ENCODE measurements around the gene MPPED1.

The MPPED1 gene

DNA sequence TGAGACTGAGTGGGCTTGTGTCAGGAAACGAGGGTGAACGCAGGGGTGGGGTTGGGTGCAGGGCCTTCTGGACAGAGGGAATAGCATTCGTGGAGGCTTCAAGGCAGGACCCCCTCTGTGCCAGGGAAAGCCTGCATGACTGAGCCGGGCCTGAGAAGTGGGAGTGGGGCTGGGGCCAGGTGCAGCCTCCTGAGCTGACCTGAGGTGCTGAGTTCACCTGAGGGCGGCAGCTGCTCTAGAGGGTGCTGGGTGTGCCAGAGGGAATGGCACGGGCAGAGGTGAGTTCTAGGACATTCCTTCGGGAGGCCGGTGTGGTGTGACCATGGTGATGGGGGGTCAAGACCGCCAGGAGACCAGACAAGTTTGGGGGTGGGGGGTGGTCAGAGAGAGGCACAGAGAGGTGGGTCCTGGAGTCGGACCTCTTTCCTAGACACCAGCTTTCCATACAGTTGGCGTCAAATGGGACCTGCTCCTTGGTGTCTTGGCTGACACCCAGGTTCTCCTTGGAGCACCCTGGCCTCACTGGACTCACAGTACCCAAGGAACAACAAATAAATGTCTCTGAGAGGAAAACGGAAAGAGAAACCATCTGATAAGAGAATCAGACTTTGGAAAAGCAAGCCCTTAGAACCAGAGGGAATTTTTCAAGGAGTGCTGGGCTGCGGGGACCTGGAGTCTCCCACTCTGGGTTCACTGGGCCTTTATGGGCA is 7.7 kb downstream of the MPPED1 start:
- TF ChIP-seq, protein P1, sequence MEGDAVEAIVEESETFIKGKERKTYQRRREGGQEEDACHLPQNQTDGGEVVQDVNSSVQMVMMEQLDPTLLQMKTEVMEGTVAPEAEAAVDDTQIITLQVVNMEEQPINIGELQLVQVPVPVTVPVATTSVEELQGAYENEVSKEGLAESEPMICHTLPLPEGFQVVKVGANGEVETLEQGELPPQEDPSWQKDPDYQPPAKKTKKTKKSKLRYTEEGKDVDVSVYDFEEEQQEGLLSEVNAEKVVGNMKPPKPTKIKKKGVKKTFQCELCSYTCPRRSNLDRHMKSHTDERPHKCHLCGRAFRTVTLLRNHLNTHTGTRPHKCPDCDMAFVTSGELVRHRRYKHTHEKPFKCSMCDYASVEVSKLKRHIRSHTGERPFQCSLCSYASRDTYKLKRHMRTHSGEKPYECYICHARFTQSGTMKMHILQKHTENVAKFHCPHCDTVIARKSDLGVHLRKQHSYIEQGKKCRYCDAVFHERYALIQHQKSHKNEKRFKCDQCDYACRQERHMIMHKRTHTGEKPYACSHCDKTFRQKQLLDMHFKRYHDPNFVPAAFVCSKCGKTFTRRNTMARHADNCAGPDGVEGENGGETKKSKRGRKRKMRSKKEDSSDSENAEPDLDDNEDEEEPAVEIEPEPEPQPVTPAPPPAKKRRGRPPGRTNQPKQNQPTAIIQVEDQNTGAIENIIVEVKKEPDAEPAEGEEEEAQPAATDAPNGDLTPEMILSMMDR (IDR thresholded peaks at IDR 0.05; ENCODE audit: borderline replicate concordance, insufficient read depth, low read depth, low read length) = no peak

DNA sequence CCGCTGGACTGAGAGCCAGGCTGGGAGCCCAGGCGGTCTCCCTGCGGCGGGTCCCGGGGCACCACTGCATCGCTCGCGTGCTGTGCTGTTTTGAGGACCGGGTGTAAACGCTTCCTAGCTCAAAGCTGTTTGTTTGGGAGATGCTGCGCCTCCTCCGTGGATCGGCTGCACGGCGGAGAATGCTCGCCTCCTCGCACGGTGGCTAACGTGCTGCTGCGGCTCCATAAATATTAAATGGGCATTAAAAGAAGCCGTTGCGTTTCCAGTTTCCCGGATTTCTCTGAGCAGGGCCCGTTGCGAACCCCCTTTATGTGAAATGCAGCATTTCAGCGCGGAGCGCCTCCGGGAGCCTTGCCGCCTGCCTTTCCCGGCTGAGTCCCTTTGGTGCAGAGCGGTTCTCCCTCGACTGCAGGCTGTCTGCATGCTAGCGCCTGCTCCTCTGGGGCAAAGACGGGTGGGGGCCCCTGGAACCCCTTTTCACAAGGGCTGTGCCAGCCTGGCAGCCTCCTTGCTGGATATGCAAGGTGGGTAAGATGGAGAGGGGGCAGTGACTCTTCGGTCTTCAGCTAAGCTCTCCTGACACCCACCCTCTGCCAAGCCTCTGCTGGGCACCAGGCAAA is 9.3 kb downstream of the MPPED1 start:
- TF ChIP-seq, protein P1 (IDR thresholded peaks at IDR 0.05; ENCODE audit: borderline replicate concordance, insufficient read depth, low read depth, low read length) = no peak
- H3K4me3 ChIP-seq (ENCODE audit: low read depth, low read length) = no peak overlapping the region

More for the DNA sequence above, 7.7 kb downstream of the MPPED1 start:
- no peak overlapping the region for H3K4me3 ChIP-seq (ENCODE audit: low read depth, low read length)

DNA sequence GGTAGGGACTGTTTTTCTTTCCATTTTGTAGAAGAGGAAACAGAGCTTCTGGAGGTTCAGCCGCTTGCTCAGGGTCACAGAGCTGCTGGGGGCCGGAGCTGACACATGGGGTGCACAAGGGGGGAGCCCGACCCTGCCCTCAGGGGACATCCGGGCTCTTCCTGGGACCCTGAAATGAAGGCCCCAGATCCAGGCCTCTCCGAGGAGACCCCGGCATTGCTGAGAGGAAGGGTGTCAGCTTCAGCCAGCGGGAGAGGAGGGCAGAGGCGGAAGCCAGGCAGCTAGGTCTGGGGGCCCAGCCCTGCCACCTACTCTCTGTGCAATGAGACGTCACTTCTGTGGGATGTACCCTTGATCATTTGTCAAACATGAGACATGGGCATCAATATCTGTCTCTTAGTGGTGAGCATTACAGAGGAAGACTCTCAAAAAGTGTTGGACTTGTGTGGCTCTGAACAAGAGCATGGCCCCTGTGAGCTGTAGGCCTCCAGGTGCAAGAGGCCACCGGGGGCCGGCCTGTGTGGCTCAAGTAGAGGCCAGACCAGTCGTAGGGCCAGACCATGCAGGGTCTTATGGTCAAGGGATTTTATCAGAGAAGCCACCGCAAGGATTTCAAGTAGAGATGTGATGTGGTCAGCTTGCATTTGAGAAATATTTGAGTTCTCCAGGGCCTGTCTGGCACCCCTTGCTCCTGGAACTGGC is 10.3 kb downstream of the MPPED1 start:
- no peak overlapping the region for H3K4me3 ChIP-seq (ENCODE audit: low read depth, low read length)
- TF ChIP-seq, protein P1 (IDR thresholded peaks at IDR 0.05; ENCODE audit: borderline replicate concordance, insufficient read depth, low read depth, low read length) = no peak

DNA sequence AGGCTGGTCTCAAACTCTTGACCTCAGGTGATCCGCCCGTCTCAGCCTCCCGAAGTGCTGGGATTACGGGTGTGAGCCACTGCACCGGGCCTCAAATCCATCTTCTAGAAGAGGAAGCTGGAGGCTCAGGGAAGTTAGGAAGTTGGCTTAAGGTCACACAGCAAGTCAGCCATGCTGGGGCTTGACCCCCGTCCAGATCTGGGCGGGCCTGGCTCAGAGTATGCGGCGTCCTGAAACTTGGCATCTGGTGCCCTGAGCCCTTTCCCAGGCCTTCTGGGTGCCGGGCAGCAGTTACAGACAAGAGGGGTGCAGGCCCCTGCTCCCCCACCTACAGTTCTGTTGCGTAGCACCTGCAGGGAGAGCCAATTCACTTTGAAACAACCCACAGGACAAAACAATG is 11.2 kb downstream of the MPPED1 start:
- H3K4me3 ChIP-seq (ENCODE audit: low read depth, low read length) = no peak overlapping the region
- TF ChIP-seq, protein P1 (IDR thresholded peaks at IDR 0.05; ENCODE audit: borderline replicate concordance, insufficient read depth, low read depth, low read length) = no peak

DNA sequence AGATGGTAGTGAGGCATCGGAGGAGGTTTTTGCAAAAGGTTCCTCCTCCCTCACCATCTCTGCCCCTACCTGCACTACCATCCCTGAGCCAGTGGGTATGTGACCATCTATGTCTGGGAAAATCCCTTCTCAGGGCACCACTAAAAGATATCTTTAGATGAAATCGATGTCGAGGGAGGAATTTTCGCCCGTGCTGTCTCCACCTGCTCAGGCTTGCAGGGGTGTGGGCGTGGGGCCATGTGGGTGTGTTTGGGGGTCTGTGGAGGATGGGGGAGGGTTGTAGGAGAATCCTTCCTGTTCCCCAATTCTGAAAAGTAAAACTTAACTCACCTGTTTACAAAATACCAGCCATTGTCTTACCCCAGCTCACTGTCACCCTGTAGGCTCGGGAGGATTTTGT is 12.4 kb downstream of the MPPED1 start:
- TF ChIP-seq, protein P1 (IDR thresholded peaks at IDR 0.05; ENCODE audit: borderline replicate concordance, insufficient read depth, low read depth, low read length) = no peak
- no peak overlapping the region for H3K4me3 ChIP-seq (ENCODE audit: low read depth, low read length)

DNA sequence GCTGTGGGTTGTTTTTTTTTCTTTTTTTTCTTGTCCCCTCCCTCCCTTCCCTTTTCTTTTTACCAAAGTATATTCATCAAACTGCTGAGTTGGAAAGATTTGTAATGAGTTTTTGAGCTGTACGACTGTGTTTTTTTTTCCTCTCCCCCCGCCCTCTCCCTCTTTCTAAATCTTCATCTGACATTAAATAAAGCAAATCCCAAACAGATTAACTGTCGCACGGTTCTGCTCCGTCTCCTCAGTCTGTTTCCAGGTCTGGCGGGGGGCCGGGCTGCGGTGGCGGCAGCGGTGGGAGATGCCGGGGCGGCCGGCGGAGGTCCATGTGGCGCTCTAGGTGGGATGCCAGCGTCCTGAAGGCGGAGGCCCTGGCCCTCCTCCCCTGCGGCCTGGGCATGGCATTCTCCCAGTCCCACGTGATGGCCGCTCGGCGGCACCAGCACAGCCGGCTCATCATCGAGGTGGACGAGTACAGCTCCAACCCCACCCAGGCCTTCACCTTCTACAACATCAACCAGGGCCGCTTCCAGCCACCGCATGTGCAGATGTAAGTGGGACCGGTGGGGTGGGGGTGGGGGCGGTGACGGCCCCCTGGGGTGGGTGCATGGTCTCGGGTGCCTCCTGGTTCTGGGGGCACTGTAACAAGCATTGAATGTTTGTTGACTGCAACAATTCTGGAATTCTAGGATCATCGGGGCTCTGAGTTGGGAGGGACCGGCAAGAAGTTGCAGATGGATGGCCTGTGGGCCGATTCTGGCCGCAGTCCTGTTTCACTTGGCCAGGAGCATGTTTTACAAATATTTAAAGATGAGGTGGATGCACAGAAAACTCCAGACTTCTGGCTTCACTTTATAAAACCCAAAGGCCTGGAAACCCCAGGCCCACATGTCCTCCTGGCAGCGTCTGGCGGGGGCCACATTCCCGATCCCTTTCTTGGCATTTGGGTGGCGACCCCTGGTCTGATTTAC is 13.1 kb downstream of the MPPED1 start:
- no peak overlapping the region for H3K4me3 ChIP-seq (ENCODE audit: low read depth, low read length)
- TF ChIP-seq, protein P1 (IDR thresholded peaks at IDR 0.05; ENCODE audit: borderline replicate concordance, insufficient read depth, low read depth, low read length) = no peak

Measured in GM12875 (cell line).